ENCODE data around the gene LRRC7. TPM values are rescaled to one million over a fixed set of nuclear protein-coding genes. Genes with fewer than 3 reads are reported as not detected.
A peak's percentile ranks its signal among the peaks of the same experiment; 100 is the strongest.

Gene LRRC7
- total and polyA plus RNA-seq, 2 experiments from 2014 or later = 0.99 to 1.8 TPM

DNA sequence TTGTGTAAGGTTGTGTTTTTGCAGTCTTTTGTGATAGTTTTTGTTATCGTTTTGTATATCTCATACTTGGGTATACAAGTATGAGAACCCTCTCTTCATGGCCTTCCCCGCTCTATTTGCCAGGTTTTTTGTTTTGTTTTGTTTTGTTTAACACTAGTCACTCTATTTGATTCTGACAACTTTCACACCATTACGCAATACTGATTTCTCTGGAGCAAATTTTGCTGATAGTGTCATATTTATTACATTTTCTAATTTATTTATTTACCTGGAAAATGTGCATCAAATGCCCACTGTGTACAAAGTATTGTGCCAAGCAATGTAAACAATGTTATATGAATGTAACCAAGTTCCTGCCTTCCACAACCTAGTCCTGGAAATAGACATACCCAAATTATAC is 547.6 kb downstream of the LRRC7 start:
- Histone ChIP-seq H3K36me3 (replicated peaks; ENCODE audit: insufficient read depth, low read depth) (no peaks in the 10 kb centered on the region), H3K4me3 (no peak overlapping the region), H3K9me3 (ENCODE audit: low read depth) (no peaks in the 10 kb centered on the region), H3K9me2 (replicated peaks; ENCODE audit: insufficient read depth) (no peaks in the 10 kb centered on the region), H2AFZ (no peak overlapping the region), H3K4me1 (ENCODE audit: insufficient read depth) (no peaks in the 10 kb centered on the region), H3K27ac (no peak overlapping the region), H3K27me3 (no peaks in the 10 kb centered on the region), H4K20me1 (ENCODE audit: insufficient read depth, poor library complexity, severe bottlenecking) (no peaks in the 10 kb centered on the region), H3K4me2 (no peak overlapping the region), H3K79me2 (no peaks in the 10 kb centered on the region)
- no peak for DNase-seq (ENCODE audit: low spot score)
- TF ChIP-seq EZH2 (IDR thresholded peaks at IDR 0.05; ENCODE audit: borderline replicate concordance) (no peak), EZH2phosphoT487 (IDR thresholded peaks at IDR 0.05; ENCODE audit: low read depth, severe bottlenecking, unreplicated experiment) (no peak)
- TF ChIP-seq, protein P1, sequence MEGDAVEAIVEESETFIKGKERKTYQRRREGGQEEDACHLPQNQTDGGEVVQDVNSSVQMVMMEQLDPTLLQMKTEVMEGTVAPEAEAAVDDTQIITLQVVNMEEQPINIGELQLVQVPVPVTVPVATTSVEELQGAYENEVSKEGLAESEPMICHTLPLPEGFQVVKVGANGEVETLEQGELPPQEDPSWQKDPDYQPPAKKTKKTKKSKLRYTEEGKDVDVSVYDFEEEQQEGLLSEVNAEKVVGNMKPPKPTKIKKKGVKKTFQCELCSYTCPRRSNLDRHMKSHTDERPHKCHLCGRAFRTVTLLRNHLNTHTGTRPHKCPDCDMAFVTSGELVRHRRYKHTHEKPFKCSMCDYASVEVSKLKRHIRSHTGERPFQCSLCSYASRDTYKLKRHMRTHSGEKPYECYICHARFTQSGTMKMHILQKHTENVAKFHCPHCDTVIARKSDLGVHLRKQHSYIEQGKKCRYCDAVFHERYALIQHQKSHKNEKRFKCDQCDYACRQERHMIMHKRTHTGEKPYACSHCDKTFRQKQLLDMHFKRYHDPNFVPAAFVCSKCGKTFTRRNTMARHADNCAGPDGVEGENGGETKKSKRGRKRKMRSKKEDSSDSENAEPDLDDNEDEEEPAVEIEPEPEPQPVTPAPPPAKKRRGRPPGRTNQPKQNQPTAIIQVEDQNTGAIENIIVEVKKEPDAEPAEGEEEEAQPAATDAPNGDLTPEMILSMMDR (IDR thresholded peaks at IDR 0.05; ENCODE audit: poor library complexity) = no peak
- WGBS (ENCODE audit: low lambda C conversion rate, missing lambda C conversion rate) = 93% methylated on average over 3 of the region's 3 CpGs

DNA sequence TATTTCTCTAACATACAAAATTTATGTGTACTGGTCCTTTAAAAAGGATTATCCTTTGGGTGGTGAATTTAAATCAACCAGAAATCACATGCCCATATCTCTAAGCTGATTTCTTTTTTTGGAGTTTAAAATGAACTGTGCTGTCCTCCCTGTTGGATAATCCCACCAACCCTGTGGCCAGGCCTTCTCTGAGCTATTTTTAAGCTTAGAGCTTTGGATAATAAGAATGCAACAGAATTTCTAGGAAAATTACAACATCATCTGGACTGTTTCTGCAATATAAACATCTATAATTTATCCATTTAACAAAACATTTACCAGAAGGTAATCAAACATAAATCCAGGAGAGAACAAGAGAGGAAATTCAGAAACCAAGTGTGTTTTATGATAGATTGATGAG is 549.3 kb downstream of the LRRC7 start:
- H3K9me2 ChIP-seq (replicated peaks; ENCODE audit: insufficient read depth) = no peaks in the 10 kb centered on the region
- DNase-seq (ENCODE audit: low spot score) = no peak

DNA sequence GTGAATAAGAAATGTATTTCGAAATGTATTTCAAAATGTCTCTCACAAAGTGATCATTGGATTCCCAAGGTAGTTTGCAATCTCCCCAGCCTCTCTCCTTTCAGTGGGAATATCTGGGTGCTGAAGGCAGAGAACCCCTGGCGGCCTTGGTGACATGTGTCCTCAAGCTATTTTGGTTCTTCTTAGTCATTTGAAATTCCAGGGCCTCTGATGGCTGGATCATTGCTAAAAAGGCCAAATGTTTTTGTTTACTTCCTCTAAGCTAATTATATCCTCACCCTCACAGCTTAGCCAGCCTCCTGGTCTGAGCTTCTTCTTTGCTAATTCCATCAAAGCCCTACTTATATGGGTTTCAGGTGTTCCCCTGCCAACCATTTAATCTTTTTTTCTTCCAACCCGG is 566.4 kb downstream of the LRRC7 start:
- Histone ChIP-seq H3K27me3 (no peaks in the 10 kb centered on the region), H3K9me3 (ENCODE audit: low read depth) (no peaks in the 10 kb centered on the region), H3K4me3 (no peak overlapping the region), H3K4me2 (no peak overlapping the region), H2AFZ (no peak overlapping the region), H3K79me2 (no peaks in the 10 kb centered on the region), H3K36me3 (replicated peaks; ENCODE audit: insufficient read depth, low read depth) (no peaks in the 10 kb centered on the region), H3K4me1 (ENCODE audit: insufficient read depth) (no peaks in the 10 kb centered on the region), H3K27ac (no peak overlapping the region), H4K20me1 (ENCODE audit: insufficient read depth, poor library complexity, severe bottlenecking) (no peaks in the 10 kb centered on the region), H3K9me2 (replicated peaks; ENCODE audit: insufficient read depth) (no peaks in the 10 kb centered on the region)
- no peak for DNase-seq (ENCODE audit: low spot score)
- WGBS (ENCODE audit: low lambda C conversion rate, missing lambda C conversion rate) = 62% methylated on average over 3 of the region's 3 CpGs
- TF ChIP-seq EZH2phosphoT487 (IDR thresholded peaks at IDR 0.05; ENCODE audit: low read depth, severe bottlenecking, unreplicated experiment) = no peak
- TF ChIP-seq EZH2 (IDR thresholded peaks at IDR 0.05; ENCODE audit: borderline replicate concordance) = no peak

More for the DNA sequence above, 549.3 kb downstream of the LRRC7 start:
- Histone ChIP-seq H3K27me3 (no peaks in the 10 kb centered on the region), H3K36me3 (replicated peaks; ENCODE audit: insufficient read depth, low read depth) (no peaks in the 10 kb centered on the region), H3K4me2 (no peak overlapping the region), H3K27ac (no peak overlapping the region), H2AFZ (no peak overlapping the region), H4K20me1 (ENCODE audit: insufficient read depth, poor library complexity, severe bottlenecking) (no peaks in the 10 kb centered on the region), H3K9me3 (ENCODE audit: low read depth) (no peaks in the 10 kb centered on the region), H3K79me2 (no peaks in the 10 kb centered on the region), H3K4me3 (no peak overlapping the region), H3K4me1 (ENCODE audit: insufficient read depth) (no peaks in the 10 kb centered on the region)
- TF ChIP-seq EZH2phosphoT487 (IDR thresholded peaks at IDR 0.05; ENCODE audit: low read depth, severe bottlenecking, unreplicated experiment) = no peak
- no peak for TF ChIP-seq EZH2 (IDR thresholded peaks at IDR 0.05; ENCODE audit: borderline replicate concordance)

DNA sequence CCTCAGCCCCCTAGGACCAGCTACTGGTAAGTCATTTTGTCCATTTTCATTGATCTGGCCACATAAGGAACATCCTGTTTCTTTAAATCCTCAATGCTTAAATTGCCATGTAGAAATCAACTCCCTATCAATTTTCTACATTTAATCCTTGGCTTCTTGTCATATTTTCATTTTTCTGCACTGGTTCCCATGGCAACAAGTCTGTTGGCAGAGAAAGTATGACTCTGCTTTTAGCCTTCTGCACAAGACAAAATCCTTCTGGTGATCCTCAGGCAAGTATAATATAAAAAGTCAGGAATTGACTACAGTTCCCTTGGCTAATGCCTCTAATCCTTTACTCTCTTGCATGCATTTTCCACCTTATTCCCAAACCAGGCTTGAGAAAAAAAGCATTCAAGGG is 572.6 kb downstream of the LRRC7 start:
- Histone ChIP-seq H3K27me3 (no peaks in the 10 kb centered on the region), H3K4me1 (ENCODE audit: insufficient read depth) (peaks cover 4% of the 10 kb centered on the region), H3K9me2 (replicated peaks; ENCODE audit: insufficient read depth) (no peaks in the 10 kb centered on the region), H4K20me1 (ENCODE audit: insufficient read depth, poor library complexity, severe bottlenecking) (no peaks in the 10 kb centered on the region), H3K79me2 (no peaks in the 10 kb centered on the region), H3K27ac (no peak overlapping the region), H3K4me3 (no peak overlapping the region), H2AFZ (no peak overlapping the region), H3K9me3 (ENCODE audit: low read depth) (no peaks in the 10 kb centered on the region), H3K4me2 (no peak overlapping the region), H3K36me3 (replicated peaks; ENCODE audit: insufficient read depth, low read depth) (no peaks in the 10 kb centered on the region)
- DNase-seq (ENCODE audit: low spot score) = peak; percentile 42
- TF ChIP-seq EZH2 (IDR thresholded peaks at IDR 0.05; ENCODE audit: borderline replicate concordance) (no peak), EZH2phosphoT487 (IDR thresholded peaks at IDR 0.05; ENCODE audit: low read depth, severe bottlenecking, unreplicated experiment) (no peak)
- TF ChIP-seq, protein P1 (IDR thresholded peaks at IDR 0.05; ENCODE audit: poor library complexity) = no peak
